Measurements from ENCODE around the gene MYOD1.

MYOD1 gene

DNA sequence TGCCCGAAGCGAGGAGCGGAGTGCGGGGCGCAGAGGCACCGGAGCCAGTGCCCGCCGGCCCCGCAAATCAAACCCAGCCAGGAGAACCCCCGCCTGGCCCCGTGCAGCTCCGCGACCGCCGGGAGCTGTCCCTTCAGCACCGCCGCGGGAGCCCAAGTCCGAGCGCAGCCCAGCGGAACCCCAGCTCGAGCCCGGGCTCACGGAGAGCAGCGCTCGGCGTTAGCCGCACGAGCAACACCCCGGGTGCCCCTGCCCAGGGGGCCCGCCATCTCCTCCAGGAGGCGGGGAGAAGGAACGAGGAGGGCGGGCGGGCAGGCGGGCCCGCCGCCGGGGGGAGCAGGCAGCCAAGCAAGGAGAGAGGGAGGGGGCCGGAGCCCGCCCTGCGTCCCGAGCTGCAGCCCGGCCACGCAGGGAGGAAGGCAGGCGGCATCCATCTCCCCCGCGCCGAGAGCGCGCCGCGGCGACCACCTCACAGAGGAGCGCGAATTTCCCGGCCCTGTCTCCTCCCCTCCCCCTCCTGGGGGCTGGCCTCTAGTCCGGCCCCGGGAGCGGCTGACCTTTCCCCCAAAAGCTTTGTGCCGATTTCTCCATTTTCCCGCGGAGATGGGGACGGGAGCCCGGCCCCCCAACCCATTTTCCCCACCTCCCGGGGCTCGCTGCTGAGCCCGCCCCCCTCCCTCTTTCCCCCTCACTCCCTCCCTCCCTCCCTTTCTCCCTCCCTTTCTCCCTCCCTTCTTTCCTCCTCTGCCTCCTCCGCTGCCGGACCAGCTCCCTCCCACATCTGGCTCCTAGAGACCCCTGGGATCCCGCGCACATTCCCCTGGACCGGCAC is 15.8 kb downstream of the MYOD1 start:
- no peak overlapping the region for H3K4me3 ChIP-seq (ENCODE audit: low read length)
- no peak for TF ChIP-seq ZNF274 (IDR thresholded peaks at IDR 0.05; ENCODE audit: low read depth, low read length)

DNA sequence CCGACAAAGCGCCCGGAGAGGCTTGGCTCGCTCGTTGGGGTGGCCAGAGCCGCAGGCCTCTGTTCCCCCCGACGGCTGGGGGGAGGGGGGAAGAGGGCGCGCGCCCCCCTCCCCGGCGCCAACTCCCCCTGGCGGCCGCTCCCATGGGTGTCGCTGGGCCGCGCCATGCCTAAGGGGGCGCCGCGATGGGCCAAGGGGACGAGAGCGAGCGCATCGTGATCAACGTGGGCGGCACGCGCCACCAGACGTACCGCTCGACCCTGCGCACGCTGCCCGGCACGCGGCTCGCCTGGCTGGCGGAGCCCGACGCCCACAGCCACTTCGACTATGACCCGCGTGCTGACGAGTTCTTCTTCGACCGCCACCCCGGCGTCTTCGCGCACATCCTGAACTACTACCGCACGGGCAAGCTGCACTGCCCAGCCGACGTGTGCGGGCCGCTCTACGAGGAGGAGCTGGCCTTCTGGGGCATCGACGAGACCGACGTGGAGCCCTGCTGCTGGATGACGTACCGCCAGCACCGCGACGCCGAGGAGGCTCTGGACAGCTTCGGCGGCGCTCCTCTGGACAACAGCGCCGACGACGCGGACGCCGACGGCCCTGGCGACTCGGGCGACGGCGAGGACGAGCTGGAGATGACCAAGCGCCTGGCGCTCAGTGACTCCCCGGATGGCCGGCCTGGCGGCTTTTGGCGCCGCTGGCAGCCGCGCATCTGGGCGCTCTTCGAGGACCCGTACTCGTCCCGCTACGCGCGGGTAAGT is 16.6 kb downstream of the MYOD1 start:
- no peak overlapping the region for H3K4me3 ChIP-seq (ENCODE audit: low read length)
- no peak for TF ChIP-seq ZNF274 (IDR thresholded peaks at IDR 0.05; ENCODE audit: low read depth, low read length)

- no peak overlapping the region for H3K4me3 ChIP-seq (ENCODE audit: low read length)
- TF ChIP-seq ZNF274 (IDR thresholded peaks at IDR 0.05; ENCODE audit: low read depth, low read length) = no peak
Measured at GRCh38 chr11:17736579-17736893, 17.2 kb downstream of the MYOD1 start.

DNA sequence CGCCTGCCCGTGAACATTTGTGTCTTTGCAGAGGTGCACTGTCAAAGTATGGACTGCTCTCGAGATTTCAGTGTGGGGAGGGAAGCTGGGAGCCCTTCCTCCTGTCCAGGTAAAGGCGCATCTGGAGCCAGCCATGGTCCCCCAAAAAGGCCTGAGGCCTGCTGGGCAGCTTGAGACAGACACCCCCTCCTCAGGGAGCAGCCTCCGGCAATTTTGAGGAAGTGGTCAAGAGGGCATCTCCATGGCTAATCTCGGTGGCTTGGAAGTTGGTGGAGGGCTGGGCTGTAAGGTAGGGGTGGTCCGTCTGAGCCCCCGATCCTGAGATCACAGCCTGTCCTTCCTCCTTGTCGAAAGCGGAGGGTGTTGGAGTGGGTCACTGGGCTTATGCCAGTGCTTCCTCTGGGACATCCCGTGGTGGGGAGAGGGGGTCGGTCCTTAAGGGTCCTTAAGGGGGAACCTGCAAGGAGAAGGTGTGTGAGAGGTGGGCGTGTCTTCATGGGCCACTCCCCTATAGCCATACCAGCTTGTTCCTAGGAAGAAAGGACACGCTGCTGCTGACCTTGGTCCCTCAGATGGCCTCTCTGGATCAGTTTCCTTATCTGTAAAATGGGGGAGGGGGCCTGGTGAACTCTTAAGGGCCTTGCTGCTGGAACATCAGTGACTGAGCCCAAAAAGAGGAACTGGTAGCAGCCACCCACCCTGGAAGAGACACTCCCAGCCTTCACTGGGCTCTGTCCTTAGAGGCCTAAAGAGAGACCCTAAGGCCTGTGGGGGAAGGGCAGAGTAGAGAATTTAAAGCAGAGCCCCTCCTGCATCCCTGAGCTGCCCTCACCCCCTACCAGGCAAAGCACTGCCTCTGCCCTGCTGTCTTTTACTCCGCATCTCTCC is 17.8 kb downstream of the MYOD1 start:
- no peak for TF ChIP-seq ZNF274 (IDR thresholded peaks at IDR 0.05; ENCODE audit: low read depth, low read length)
- H3K4me3 ChIP-seq (ENCODE audit: low read length) = no peak overlapping the region

- no peak overlapping the region for H3K4me3 ChIP-seq (ENCODE audit: low read length)
- no peak for TF ChIP-seq ZNF274 (IDR thresholded peaks at IDR 0.05; ENCODE audit: low read depth, low read length)
Measured at GRCh38 chr11:17738151-17738973, 19.0 kb downstream of the MYOD1 start.

DNA sequence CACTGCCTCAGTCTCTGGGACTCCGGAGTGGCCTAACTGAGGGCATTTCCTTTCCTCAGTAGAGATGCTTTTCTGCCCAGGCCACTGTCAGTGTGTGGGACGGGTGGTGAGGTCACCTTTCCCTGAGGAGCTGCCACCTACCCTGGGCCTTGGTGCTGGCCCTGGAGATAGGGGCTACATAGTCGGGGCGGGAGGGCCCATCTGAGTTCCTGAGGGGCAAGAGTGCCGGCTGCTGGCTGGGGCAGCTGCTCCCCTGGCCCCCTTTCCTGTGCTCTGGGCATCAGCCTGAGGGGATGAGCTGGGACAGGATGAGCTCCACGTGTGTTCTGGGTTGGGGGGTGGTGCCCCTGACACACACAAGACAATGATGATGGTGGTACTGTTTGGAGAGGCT is 20.6 kb downstream of the MYOD1 start:
- no peak overlapping the region for H3K4me3 ChIP-seq (ENCODE audit: low read length)
- no peak for TF ChIP-seq ZNF274 (IDR thresholded peaks at IDR 0.05; ENCODE audit: low read depth, low read length)

DNA sequence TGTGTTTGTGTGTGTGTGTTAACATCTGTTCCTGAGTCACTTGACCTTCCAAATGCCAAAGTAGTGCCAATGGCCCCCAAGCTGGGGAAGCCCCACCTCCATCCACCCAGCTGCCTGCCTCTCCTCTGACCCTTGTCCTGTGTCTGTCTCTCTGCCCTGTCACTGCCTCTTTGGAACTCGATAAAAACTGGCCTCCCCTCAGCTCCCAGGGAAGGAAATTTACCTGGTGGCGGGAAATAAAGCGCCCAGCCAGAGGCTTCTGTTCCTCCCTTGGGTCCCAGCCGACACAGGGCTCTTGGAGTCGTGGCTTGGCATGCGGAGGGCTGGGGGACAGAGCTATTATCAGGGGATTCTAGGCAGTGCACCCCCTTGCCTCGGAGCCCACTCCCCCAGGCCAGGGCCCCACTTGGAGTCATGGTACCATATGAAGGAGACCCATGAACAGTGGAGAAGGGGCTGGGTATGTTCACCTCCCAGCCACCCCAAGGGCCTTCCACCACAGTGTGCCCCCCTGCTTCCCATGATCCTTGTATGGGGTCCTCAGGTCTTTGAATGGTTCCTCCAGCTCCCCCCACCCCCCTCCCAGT is 21.4 kb downstream of the MYOD1 start:
- TF ChIP-seq ZNF274 (IDR thresholded peaks at IDR 0.05; ENCODE audit: low read depth, low read length) = no peak
- H3K4me3 ChIP-seq (ENCODE audit: low read length) = no peak overlapping the region

DNA sequence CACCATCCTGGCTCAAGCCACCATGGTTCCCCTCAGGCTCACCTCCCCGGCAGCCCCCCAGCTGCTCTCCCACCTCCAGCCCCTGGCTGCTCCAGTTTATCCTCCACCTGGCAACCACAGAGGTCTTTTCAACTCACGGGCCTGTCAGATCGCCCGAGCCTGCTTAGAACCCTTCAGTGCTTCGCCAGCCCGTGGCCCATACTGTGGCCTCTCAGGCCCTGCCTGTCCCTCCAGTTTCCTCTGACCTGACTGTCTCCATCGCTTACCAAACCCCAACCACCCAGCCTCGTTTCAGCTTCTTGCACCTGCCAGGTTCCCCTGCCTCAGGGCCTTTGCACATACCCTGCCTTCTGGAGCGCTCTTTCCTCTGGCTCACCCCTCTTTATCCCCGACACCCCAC is 22.1 kb downstream of the MYOD1 start:
- H3K4me3 ChIP-seq (ENCODE audit: low read length) = no peak overlapping the region
- no peak for TF ChIP-seq ZNF274 (IDR thresholded peaks at IDR 0.05; ENCODE audit: low read depth, low read length)

DNA sequence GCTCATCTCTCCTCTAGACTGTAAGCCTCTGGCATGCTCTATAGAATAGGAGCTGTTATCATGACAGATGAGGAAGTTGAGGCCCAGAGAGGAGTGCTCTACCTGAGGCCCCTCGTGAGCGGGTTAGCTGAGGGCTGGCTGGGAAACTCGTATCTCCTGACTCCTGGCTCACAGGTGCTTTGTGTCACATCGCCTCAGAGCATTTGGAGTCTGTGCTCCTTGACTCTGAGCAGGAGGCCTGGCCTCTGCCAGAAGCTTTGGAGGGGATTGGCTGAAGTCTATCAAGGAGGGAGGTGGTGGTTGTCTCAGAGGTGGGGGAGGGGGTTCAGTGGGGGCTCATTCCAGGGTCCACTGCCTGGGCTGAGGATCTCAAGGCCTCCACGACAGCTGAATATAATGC is 22.6 kb downstream of the MYOD1 start:
- no peak for TF ChIP-seq ZNF274 (IDR thresholded peaks at IDR 0.05; ENCODE audit: low read depth, low read length)
- no peak overlapping the region for H3K4me3 ChIP-seq (ENCODE audit: low read length)

DNA sequence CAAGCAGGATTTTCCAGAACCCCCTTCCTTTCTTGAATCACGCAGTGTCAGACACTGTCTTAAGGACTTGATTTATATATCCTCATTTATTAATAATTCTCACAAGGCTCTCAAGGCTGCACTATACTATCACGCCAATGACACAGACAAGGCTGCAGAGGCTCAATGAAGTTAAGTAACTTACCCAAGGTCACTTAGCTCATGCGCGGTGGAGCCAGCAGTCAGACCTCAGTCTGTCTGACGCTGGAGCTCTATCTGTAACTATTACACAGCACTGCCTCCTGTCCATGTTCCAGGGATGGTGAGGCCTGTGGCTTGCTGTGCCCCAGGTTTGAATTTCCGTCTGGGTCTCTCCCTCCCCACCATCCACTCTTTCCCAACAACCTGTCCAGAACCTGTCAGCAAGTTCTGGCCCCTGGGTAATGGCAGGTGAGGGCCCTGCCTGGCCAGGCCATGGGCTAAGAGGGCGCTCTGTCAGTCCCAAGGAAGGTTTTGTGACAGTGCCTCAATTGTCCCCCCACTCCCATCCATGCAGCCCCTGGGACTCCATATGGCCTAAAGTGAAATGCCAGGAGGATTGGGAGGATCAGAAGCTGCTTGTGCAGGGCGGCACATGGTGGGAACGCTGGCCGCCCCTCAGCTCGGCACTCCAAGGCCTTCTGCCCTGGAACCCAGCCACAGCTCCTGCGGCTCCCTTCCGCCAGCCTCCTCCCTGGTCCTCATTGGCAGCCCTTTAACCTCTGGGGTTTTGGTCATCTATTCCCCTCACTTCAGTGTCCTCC is 23.8 kb downstream of the MYOD1 start:
- no peak overlapping the region for H3K4me3 ChIP-seq (ENCODE audit: low read length)
- no peak for TF ChIP-seq ZNF274 (IDR thresholded peaks at IDR 0.05; ENCODE audit: low read depth, low read length)

GRCh38 chr11:17743808-17744119 is 24.4 kb downstream of the MYOD1 start:
- TF ChIP-seq ZNF274 (IDR thresholded peaks at IDR 0.05; ENCODE audit: low read depth, low read length) = no peak
- no peak overlapping the region for H3K4me3 ChIP-seq (ENCODE audit: low read length)

GRCh38 chr11:17744151-17744940 is 25.0 kb downstream of the MYOD1 start:
- no peak for TF ChIP-seq ZNF274 (IDR thresholded peaks at IDR 0.05; ENCODE audit: low read depth, low read length)
- no peak overlapping the region for H3K4me3 ChIP-seq (ENCODE audit: low read length)

Data from GM08714 (cell line).